Choroid plexus epithelial cell (primary cell): ENCODE results near the gene FUCA1.

Experiments
- DNase-seq: peaks from one replicate; pipeline ENCODE4 v3.0.0-alpha.2; 2010; ENCODE audit warnings: low read depth
- H3K4me3 ChIP-seq: 2 replicates; pipeline ENCODE4 v1.5.1; 2011; ENCODE audit warnings: low read depth, mild to moderate bottlenecking, control low read depth, low read length, moderate library complexity
- TF ChIP-seq, protein P1 (sequence below): conservative IDR thresholded peaks from 2 replicates; pipeline ENCODE4 v1.5.1; 2011; ENCODE audit warnings: low read depth, mild to moderate bottlenecking, control low read depth, inconsistent platforms, low read length, moderate library complexity

The FUCA1 gene

DNA sequence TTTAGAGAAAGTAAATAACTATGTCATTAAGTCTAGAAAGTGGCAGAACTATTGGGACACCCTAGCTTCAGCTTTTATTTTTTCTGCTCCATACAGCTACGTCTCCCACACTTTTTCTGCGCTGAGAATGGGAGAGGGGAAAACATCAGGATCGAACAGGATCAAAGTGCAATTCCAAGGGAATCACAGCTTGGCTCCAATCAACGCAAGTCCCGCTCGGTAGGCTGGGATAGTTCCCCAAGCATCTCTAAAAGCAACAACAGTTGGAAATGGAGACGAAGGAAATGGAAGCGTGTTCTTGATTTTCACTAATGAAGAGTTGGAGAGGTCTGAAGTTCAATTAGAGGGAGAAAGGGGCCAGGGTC, 43.4 kb downstream of the FUCA1 start:
- peak overlapping the region; percentile 100 for H3K4me3 ChIP-seq
- TF ChIP-seq, protein P1, sequence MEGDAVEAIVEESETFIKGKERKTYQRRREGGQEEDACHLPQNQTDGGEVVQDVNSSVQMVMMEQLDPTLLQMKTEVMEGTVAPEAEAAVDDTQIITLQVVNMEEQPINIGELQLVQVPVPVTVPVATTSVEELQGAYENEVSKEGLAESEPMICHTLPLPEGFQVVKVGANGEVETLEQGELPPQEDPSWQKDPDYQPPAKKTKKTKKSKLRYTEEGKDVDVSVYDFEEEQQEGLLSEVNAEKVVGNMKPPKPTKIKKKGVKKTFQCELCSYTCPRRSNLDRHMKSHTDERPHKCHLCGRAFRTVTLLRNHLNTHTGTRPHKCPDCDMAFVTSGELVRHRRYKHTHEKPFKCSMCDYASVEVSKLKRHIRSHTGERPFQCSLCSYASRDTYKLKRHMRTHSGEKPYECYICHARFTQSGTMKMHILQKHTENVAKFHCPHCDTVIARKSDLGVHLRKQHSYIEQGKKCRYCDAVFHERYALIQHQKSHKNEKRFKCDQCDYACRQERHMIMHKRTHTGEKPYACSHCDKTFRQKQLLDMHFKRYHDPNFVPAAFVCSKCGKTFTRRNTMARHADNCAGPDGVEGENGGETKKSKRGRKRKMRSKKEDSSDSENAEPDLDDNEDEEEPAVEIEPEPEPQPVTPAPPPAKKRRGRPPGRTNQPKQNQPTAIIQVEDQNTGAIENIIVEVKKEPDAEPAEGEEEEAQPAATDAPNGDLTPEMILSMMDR, result no peak
- no peak for DNase-seq

DNA sequence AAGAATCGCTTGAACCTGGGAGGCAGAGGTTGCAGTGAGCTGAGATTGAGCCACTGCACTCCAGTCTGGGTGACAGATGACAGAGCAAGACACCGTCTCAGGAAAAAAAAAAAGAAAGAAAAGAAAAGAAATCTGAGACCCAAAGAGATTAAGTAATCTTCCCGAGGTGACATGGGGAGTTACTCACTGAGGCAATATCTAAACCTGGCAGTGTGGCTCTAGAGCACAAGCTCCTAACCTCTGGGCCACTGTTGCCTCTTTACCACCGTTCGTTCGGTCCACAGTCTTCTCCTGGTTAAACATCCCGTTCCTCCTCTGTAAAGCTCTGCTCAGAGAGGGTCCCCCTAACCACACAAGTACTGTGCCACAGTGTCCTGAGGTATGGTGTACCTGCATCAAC, 44.3 kb downstream of the FUCA1 start:
- H3K4me3 ChIP-seq, result no peak overlapping the region
- DNase-seq, result no peak
- TF ChIP-seq, protein P1, result no peak

DNA sequence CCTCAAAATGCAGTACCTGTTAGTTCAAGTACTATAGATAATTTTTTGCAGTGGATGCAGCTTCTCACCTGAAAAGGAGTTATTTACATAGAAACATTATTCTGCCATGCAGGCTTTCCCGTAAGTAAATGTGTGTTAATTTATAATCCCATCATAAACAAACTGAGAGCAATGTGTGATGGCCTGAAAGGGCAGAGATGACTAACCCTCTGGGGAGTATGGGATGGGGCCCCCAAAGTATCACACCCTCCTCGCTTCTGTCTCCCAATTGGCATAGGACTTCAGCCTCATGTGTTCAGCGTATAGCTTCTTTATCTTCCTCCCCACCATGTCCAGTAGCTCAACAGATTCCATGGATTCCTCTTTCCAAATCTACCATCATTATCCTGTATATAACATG, 50.5 kb downstream of the FUCA1 start:
- H3K4me3 ChIP-seq, result no peak overlapping the region
- no peak for DNase-seq
- TF ChIP-seq, protein P1, result no peak

DNA sequence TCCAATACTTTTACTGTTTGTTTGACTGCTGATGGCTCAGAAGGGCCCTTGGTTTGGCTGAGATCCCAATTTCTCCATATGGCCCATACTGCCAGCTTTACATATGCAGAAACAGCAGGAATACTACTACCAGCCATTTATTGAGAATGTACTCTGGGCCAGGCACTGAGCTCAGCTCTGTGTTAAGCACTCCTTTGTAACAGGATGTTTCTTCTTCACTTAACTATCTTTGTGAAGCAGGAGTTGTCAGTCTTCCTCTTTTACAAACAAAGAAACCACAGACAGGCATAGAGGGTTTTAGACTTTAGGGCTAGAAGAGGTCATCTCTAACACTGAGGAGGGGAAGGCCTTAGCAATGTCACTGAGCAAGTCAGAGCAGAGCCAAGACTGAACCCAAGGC, 51.2 kb downstream of the FUCA1 start:
- TF ChIP-seq, protein P1, result no peak
- no peak for DNase-seq
- H3K4me3 ChIP-seq, result no peak overlapping the region

DNA sequence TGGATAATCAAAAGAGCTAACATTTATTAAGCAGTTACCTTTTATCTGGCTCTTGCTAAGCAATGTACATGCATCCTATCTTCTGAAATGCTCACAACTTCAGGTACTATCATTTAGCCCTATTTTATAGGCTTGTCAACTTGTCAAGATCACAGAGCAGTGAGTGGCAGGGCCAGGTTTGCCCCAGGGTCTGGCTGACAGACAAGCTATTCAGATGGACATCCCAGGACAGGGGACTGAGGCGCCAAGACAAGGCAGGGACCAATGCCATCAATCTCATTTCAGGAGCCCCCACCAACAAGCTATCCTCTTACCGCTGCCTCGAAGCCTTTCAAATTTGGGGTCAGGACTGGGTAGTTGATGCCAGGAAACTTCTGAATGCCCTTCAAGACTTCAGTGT, 51.7 kb downstream of the FUCA1 start:
- no peak overlapping the region for H3K4me3 ChIP-seq
- TF ChIP-seq, protein P1, result no peak
- DNase-seq, result no peak

DNA sequence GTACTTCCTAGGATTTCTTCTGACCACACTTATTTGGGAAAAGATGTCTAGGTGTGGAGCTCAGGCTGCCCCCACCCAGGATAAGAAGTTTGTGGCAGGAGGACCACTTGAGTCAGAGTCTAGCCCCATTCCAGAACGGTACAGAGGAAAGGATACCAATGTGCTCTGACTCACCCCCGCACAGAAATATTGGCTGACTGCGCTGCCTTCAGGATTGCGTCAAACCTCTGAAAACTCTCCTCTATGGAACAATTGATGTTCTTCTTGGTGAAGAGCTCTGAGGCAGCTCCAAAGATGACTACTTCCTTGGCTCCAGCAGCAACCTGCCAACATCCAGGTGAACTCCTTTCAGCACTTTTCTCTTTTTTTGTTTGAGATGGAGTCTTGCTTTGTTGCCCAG, 54.1 kb downstream of the FUCA1 start:
- DNase-seq, result no peak
- H3K4me3 ChIP-seq, result no peak overlapping the region
- TF ChIP-seq, protein P1, result no peak

DNA sequence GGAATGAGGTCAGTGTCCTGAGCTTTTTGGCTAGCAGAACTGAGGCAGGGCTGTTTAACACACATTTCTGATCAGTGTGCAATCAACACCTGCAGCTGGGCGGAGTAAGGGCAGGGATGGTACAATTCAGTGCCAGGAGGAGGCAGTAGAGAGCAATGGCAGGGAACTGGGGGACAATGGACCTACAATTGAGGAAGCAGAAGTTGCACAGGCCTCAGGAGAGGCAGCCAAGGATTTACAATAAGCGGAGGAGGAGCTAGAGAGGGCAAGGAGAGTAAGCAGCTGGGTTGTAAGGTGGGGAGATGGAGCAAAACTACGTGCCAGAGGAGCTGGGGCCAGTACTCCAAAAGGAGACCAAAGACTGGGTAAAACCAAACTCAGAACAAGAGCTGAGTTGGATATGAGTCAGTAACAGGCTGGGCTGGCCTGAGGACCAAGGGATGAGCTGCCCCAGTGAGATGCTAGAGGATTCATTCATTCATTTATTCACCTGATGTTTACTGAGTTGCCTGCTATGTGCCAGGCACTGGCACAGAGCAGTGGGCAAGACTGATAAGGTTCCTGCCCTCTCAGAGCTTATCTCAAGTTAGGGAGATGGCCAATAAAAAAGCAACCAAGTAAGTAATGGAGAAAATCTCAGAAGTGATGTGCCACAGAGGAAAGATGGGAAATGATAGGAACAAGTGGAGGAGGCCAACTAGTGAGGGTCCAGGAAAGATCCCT, 57.1 kb downstream of the FUCA1 start:
- no peak overlapping the region for H3K4me3 ChIP-seq
- peak; percentile 53 for DNase-seq
- TF ChIP-seq, protein P1, result peak; percentile 84
